ENCODE results near the gene COL23A1.

COL23A1 gene

DNA sequence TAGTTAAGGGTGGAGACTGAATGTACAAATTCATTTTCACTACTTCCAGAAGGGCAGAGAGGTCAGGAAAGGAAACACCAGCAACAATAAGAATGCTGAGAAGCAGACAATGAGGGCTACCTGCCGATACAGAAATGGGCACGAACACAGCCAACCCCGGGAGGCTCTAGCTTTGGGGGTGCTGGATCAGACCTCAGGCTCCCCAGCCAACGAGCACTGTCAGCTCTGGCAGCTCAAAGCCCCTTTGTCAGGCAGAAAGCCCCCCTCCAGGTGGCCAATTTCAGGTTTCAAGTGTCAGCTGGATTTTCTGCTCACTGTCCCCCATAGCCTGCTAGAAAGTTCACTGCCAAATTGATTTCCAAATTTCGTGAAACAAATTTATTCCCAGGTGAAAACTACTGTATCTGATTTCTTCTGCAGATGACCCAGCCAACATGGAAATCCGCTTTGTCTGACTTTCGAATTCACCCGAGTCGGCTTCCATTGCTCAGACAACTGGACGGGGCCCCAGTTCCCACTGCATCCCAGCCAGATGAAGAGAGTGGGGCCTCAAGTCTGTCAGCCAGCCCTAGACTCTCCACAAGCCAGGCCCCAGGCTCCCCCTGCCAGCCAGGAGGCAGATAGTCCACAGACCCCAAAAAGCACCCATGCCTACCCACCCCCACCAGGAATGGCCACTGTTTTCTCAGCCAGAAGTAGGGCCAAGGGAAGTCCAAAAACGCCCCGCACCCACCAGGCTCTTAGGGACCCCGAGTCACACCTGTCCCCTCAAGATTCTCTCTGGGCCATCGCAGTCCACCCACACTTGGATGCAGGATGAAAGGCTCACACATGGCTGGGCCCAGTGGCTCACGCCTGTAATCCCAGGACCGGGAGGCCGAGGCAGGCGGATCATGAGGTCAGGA lies 261.1 kb downstream of the COL23A1 start:
- no peaks in the 10 kb centered on the region for H3K9me3 Mint-ChIP-seq
- peaks cover 8% of the 10 kb centered on the region for H3K4me1 Mint-ChIP-seq (ENCODE audit: low read depth)
- H3K36me3 Mint-ChIP-seq (ENCODE audit: low read depth), result no peaks in the 10 kb centered on the region
- no peaks in the 10 kb centered on the region for H3K27me3 Mint-ChIP-seq
- no peak for DNase-seq
- no peak overlapping the region for H3K27ac Mint-ChIP-seq
- no peak overlapping the region for H3K4me3 Mint-ChIP-seq

DNA sequence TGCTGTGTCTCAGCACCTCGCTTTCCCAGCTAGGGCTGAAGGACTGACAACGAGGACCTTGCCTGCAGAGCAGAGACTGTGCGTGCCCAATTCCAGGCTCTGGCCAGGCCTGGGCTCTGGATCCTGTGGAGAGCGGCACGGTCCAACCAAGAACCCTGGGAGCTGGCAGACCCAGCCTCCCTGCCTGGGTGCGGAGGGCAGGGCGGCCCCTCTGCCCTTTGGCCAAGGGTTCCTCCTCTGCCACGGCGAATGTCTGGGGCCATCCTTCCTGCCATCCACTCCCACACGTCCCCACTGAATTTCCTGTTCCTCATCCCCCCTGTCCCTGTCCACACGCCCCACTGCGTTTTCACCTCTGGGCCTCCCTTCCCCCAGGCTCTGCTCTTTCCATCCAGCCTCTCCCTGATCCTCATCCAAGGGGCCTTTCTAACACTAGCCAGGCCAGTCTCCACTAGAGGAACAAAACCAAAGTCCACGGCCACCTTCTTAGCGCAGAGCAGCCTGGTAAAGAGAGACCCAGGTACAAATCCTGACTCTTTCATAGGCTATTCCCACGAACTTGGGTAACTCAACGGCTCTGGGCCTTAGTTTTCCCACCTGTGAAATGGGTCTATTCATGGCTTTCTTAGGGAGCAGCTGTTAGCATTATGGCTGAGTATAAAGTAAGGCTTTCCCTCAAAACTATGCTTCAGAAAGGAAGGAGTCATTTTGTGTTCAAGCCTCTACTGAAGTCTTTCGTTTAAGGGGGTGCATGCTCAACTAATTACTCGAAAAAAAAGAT lies 262.1 kb downstream of the COL23A1 start:
- Mint-ChIP-seq H3K9me3 (no peaks in the 10 kb centered on the region), H3K36me3 (ENCODE audit: low read depth) (no peaks in the 10 kb centered on the region), H3K4me3 (no peak overlapping the region), H3K27me3 (no peaks in the 10 kb centered on the region), H3K27ac (no peak overlapping the region), H3K4me1 (ENCODE audit: low read depth) (peaks cover 8% of the 10 kb centered on the region)
- no peak for DNase-seq

DNA sequence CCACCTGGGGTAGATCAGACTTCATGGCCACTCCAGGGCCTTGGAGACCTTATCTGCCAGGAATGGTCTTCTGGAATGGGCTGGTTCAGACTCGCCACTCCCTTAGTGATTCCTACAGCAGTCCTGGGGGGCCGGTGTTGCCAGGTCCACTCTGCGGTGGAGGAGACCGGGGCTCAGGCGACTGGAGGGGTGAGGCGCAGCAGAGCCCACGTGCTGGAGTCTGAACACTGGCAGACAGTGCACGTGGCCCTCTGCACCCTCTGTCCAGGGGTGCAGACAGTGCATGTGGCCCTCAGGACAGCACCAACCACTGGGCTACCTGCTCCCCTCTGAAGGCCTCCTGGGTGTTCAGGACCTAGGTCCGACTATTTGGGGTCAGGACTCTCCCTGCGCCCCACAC lies 262.7 kb downstream of the COL23A1 start:
- no peak overlapping the region for H3K4me3 Mint-ChIP-seq
- no peaks in the 10 kb centered on the region for H3K9me3 Mint-ChIP-seq
- H3K27me3 Mint-ChIP-seq, result no peaks in the 10 kb centered on the region
- H3K36me3 Mint-ChIP-seq (ENCODE audit: low read depth), result no peaks in the 10 kb centered on the region
- H3K4me1 Mint-ChIP-seq (ENCODE audit: low read depth), result peaks cover 8% of the 10 kb centered on the region
- H3K27ac Mint-ChIP-seq, result no peak overlapping the region
- DNase-seq, result no peak

DNA sequence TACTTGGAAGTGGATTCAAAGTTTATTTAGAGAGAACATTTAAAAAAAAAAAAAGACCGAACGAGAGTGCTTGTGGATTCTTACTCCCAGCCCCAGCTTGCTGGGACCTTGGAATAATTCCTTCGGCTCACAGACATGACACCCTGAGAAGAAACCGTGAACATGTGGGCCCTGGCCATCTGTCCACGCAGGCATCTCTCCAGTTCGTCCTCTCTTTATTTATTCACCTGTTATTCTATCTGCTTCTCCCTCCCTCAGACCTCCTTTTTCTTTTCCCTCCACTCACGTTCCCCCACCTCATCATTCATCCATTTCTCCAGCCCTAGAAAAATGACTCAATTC lies 263.8 kb downstream of the COL23A1 start:
- H3K9me3 Mint-ChIP-seq, result no peaks in the 10 kb centered on the region
- H3K4me1 Mint-ChIP-seq (ENCODE audit: low read depth), result peaks cover 8% of the 10 kb centered on the region
- DNase-seq, result no peak
- no peaks in the 10 kb centered on the region for H3K27me3 Mint-ChIP-seq
- no peaks in the 10 kb centered on the region for H3K36me3 Mint-ChIP-seq (ENCODE audit: low read depth)
- H3K4me3 Mint-ChIP-seq, result no peak overlapping the region
- no peak overlapping the region for H3K27ac Mint-ChIP-seq

DNA sequence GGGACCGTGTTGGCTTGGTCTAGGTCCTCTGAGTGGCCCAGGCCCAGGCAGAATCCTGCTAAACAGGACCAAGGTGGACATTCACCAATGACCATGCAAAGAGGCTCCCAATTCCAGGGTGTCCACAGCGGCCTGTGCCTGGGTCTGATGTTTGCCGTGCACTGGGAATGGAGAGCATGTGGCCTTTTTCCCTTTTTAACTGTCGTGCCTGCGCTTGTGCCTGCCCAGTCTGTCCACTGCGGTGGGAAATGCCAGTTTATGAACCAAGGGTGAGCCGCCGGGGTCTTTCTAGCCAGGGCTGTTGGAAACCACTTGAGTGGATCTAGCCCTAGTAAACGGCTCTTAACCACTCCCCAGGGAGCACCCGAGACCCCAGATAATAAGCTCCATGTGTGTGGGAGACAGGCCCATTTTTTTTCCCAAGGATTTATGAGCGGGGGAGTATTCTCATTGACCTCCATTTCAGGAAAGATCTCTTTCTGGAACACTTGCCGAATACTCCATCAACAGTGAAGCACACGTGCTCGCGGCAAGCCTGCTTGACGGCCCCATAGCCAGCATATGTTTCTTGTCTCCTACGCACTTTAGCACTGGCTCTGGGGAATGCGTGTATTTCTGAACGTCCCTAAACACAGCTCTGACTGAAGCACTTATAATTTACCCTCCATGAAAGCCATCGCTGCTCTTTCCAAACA lies 264.4 kb downstream of the COL23A1 start:
- no peaks in the 10 kb centered on the region for H3K27me3 Mint-ChIP-seq
- H3K9me3 Mint-ChIP-seq, result no peaks in the 10 kb centered on the region
- peaks cover 3% of the 10 kb centered on the region for H3K4me1 Mint-ChIP-seq (ENCODE audit: low read depth)
- no peak overlapping the region for H3K4me3 Mint-ChIP-seq
- no peak for DNase-seq
- H3K36me3 Mint-ChIP-seq (ENCODE audit: low read depth), result no peaks in the 10 kb centered on the region
- H3K27ac Mint-ChIP-seq, result no peak overlapping the region

DNA sequence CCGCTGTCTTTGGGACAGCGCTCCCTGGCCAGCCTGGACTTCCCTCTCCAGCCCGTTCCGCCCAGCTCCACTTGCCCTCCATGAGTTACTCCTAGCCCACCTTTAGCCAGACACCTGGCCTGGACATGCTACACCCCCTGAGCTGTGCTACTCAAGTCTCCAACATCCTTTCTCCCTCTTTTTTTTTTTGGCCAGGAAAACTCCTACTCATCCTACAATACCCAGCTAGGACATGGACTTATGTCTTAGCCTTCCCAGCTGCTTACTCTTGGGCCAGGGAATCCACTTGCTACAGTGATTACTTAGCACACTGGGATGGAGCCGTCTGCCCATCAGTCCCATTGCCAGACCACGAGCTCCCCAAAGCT lies 264.9 kb downstream of the COL23A1 start:
- Mint-ChIP-seq H3K27ac (no peak overlapping the region), H3K9me3 (no peaks in the 10 kb centered on the region), H3K27me3 (no peaks in the 10 kb centered on the region), H3K36me3 (ENCODE audit: low read depth) (no peaks in the 10 kb centered on the region), H3K4me1 (ENCODE audit: low read depth) (no peaks in the 10 kb centered on the region), H3K4me3 (no peak overlapping the region)
- no peak for DNase-seq

DNA sequence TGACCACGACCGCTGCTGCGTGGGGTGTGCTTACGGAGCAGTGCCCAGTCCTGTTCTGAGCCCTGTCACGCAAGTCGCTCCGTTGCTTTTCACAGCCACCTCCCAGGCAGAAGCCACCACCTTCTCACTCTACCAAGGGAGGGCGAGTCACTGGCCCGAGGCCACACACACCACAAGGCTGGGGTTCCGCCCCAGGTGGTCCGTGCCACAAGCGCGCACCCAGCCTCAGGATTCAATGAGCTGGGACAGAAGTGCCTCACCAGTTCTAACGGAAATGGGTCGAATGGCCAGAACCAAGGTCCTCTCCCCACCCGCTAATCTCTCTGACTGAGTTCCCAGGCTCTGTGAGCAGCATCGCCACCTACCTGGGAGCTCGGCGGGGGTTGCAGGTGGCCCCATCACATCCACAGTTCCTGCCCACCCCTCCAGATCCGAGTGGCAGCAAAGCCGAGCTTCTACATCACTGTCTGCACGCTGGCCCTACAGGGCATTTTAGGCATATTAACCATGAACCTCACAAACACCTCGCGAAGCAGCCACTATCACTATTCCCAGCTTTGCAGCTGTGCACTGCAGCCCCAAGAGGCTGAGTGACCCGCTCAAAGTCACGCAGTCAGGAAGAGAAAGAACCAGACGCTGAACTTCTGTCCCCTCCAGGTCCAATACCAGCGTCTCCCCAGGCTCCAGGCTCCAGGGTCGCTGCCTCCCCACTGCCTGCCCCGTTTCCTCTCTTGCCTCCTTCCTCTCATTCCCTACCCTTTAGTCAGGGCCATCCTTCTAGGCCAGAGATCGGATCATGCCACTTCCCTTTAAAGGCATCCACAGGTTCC lies 265.5 kb downstream of the COL23A1 start:
- no peak overlapping the region for H3K4me3 Mint-ChIP-seq
- no peaks in the 10 kb centered on the region for H3K9me3 Mint-ChIP-seq
- H3K4me1 Mint-ChIP-seq (ENCODE audit: low read depth), result no peaks in the 10 kb centered on the region
- no peak for DNase-seq
- no peaks in the 10 kb centered on the region for H3K36me3 Mint-ChIP-seq (ENCODE audit: low read depth)
- H3K27ac Mint-ChIP-seq, result no peak overlapping the region
- no peaks in the 10 kb centered on the region for H3K27me3 Mint-ChIP-seq

DNA sequence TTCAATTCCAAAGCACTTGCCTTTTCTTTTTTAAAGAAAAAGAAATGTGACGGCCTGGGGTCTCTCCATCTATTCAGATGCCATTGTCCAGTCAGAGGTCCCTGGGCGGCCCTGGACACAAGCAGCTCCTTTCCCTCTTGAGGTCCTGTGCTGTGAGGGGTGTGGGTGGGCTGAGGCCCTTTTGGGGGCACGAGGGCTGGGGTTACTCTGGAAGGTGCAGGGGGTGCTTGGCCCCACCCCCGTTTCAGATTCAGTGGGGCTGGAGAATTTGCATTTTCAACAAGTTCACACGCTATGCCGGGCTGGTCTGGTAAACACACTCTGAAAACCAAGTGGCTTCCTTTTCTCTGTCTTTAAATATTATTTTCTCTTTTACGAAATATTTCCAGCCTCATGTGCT lies 266.2 kb downstream of the COL23A1 start:
- H3K4me3 Mint-ChIP-seq, result no peak overlapping the region
- no peak overlapping the region for H3K27ac Mint-ChIP-seq
- no peaks in the 10 kb centered on the region for H3K4me1 Mint-ChIP-seq (ENCODE audit: low read depth)
- H3K27me3 Mint-ChIP-seq, result no peaks in the 10 kb centered on the region
- H3K36me3 Mint-ChIP-seq (ENCODE audit: low read depth), result no peaks in the 10 kb centered on the region
- H3K9me3 Mint-ChIP-seq, result no peaks in the 10 kb centered on the region
- DNase-seq, result no peak

DNA sequence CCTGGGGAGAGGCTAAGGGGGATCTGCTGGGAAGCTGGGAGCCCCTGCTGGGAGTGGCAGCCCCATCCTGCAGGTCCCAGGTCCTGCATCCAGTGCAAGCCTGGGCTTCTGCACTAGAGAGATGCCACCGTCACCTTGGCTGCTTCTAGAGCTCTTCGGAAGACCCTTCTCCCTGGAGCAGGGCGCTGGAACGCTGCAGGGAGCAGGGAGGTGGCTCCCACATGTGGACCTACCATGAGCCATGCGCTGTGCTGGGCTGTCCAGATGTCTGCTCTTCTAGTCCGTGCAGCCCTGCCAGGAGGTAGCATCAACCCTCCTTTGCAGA lies 266.7 kb downstream of the COL23A1 start:
- H3K4me3 Mint-ChIP-seq, result no peak overlapping the region
- no peaks in the 10 kb centered on the region for H3K36me3 Mint-ChIP-seq (ENCODE audit: low read depth)
- no peaks in the 10 kb centered on the region for H3K27me3 Mint-ChIP-seq
- no peak for DNase-seq
- H3K9me3 Mint-ChIP-seq, result no peaks in the 10 kb centered on the region
- no peak overlapping the region for H3K27ac Mint-ChIP-seq
- H3K4me1 Mint-ChIP-seq (ENCODE audit: low read depth), result no peaks in the 10 kb centered on the region

DNA sequence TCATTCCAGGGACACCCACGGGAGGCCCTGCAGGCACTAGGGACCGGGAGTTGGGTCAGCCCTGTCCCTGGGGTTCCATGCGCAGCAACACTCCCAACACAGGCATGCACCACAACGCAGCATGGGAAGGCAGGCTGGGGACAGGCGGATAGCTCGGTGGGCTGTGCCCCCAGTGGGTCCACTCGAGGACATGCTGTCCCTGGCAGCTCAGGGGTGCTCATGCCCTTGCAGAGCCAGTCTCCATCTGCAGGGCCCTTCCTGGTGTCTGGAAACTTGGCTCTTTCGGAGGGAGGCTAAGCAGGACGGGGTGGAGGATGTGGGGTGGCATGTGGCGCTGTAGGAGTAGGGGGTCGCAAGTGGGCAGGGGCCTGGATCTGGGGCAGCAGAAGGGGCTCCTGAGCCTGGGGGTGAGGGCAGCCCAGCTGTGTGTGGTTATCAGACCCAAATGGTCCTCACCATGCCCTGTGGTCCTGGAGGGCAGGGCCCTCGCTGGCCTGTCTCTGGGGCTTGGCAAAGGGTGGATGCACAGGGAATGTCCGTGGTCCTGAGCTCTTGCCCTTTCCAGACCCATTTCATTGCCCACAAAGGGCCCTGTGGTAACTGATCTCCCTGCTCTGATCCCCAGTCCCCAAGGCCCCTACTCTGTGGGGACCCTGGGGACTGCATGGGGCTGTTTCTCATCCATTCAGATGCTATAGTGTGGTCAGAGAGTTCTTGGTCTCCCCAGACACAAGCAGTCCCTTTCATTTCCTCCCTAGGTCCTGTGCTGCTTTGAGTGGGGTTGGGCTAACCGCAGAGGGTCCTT lies 267.3 kb downstream of the COL23A1 start:
- H3K4me1 Mint-ChIP-seq (ENCODE audit: low read depth), result no peaks in the 10 kb centered on the region
- no peak for DNase-seq
- H3K27ac Mint-ChIP-seq, result no peak overlapping the region
- no peaks in the 10 kb centered on the region for H3K36me3 Mint-ChIP-seq (ENCODE audit: low read depth)
- H3K9me3 Mint-ChIP-seq, result no peaks in the 10 kb centered on the region
- no peaks in the 10 kb centered on the region for H3K27me3 Mint-ChIP-seq
- no peak overlapping the region for H3K4me3 Mint-ChIP-seq

DNA sequence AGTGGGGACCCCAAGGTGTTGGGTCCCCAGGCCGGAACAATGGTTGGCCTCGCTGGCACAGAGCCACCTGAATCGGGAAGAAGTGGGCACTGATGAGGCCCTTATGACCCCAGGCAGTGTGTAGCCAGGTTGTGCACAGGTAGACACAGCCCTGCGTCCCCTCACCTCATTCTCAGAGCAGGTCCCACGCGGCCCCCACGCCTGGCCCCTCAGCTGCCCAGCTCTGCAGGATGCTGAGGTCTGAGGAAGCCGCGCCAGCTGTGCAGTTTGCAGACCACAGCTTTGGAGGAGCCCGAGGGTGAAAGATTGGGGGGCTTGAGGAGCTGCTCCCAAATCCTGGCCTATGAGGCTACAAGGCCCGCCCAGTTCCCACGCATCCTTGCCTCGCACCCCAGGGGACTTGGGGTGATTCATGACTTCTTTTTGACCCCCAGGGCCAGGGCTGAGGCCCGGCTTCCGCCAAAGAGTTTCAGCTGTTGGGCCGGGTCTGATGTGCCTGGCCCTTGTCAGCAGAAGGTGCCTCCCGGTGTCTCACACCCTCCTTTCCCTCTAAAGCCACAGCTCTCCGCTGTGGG lies 269.8 kb downstream of the COL23A1 start:
- no peaks in the 10 kb centered on the region for H3K27me3 Mint-ChIP-seq
- peaks cover 10% of the 10 kb centered on the region for H3K9me3 Mint-ChIP-seq
- H3K4me3 Mint-ChIP-seq, result no peak overlapping the region
- DNase-seq, result no peak
- H3K36me3 Mint-ChIP-seq (ENCODE audit: low read depth), result no peaks in the 10 kb centered on the region
- no peak overlapping the region for H3K27ac Mint-ChIP-seq
- no peaks in the 10 kb centered on the region for H3K4me1 Mint-ChIP-seq (ENCODE audit: low read depth)

DNA sequence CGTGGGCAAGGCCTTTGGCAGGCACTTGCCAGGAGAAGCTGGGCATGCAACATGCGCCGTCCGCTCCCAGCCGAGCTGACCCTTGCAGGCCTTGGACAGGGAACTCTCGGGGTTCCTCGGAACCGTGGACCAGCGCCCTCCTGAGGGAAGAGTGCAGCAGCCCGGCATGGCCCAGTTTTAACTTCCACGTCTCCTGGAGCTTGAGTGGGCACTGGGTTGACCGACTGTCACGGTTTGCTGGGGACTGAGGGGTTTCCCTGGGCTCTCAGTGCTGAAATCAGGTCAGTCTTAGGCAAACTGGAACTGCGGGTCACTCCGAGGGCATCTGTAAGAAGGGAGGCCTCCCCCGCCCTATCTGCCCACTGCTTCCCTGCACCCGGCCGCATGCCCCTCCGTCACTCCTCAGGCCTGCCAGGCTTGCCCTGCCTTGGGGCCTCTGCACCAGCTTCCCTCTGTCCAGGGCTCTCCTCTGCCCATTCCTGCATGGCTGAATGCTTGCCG lies 270.6 kb downstream of the COL23A1 start:
- Mint-ChIP-seq H3K4me3 (no peak overlapping the region), H3K27ac (no peak overlapping the region), H3K27me3 (no peaks in the 10 kb centered on the region), H3K9me3 (peaks cover 10% of the 10 kb centered on the region), H3K36me3 (ENCODE audit: low read depth) (no peaks in the 10 kb centered on the region), H3K4me1 (ENCODE audit: low read depth) (no peaks in the 10 kb centered on the region)
- no peak for DNase-seq

DNA sequence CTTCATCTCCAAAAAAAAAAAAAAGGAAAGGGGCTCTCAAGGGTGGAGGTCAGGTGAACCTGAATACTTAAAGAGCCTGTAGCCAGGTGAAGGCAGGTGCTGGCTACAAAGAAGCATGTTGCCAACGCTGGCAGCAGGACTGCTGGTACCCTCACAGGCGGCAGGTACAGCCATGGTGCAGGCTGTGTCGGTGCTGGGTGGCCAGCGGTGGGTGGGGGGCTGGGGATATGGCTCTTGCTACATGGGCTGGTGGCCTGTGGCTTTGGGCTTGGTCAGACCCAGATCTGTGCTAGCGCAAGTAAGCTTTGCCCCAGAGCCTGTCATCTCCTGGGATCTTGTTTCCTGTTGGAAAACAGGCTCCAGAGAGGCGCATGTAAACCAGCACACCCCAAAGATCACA lies 271.3 kb downstream of the COL23A1 start:
- H3K4me1 Mint-ChIP-seq (ENCODE audit: low read depth), result no peaks in the 10 kb centered on the region
- no peaks in the 10 kb centered on the region for H3K27me3 Mint-ChIP-seq
- no peak overlapping the region for H3K27ac Mint-ChIP-seq
- no peak overlapping the region for H3K4me3 Mint-ChIP-seq
- DNase-seq, result no peak
- H3K9me3 Mint-ChIP-seq, result peaks cover 10% of the 10 kb centered on the region
- no peaks in the 10 kb centered on the region for H3K36me3 Mint-ChIP-seq (ENCODE audit: low read depth)
